AG20443 (cell line): Measurements from ENCODE around the gene CSNK1G1.
"Not testable (repeated sequence)": the region's sequence is repeated elsewhere in the genome, so short reads cannot be mapped to it uniquely, and the experiment has no call there.

Source experiments
- DNase-seq: peaks from one replicate; pipeline ENCODE4 v3.0.0; 2012; ENCODE audit warnings: low spot score, mixed read lengths

The CSNK1G1 gene

GRCh38 chr15:64287953-64288352, 68.0 kb downstream of the CSNK1G1 start:
- DNase-seq, result no peak

DNA sequence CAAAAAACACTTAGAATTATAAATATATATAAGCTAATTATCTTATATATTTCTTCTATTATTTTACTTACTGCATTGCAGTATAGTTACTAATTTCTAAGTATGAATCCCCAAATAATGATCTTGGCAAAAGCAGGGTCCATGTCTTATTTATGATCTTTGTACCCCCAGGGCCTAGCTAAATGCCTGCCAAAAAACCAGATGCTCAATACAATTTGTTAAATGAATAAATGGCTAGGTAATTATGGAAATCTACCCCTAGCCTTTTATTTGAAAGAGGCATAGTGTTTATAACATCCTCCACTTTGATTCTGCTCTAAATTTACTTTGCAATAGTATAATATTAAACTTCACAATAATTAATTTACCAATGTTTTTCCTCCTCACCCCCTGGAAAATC, 69.5 kb downstream of the CSNK1G1 start:
- DNase-seq, result no peak

DNA sequence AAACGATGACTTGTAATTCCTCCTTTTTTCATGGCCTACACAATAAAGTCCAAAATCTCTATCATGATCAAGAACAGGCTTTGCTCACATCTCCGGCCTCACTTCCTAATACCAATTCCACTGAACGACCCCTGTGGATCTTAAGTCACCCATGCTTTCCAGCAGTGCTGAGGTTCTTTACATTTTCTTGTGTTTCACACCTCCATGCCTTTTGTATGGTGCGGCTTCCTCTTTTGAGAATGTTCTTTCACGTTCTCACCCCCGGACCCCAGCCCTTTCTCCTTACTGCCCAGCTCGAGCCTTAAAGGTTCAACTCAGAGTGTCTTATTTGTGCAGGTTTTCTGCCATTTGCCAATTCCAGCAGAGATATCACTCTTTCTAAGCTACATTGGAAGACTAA, 70.1 kb downstream of the CSNK1G1 start:
- no peak for DNase-seq

- no peak for DNase-seq
Measured at GRCh38 chr15:64285150-64285549, 70.8 kb downstream of the CSNK1G1 start.

DNA sequence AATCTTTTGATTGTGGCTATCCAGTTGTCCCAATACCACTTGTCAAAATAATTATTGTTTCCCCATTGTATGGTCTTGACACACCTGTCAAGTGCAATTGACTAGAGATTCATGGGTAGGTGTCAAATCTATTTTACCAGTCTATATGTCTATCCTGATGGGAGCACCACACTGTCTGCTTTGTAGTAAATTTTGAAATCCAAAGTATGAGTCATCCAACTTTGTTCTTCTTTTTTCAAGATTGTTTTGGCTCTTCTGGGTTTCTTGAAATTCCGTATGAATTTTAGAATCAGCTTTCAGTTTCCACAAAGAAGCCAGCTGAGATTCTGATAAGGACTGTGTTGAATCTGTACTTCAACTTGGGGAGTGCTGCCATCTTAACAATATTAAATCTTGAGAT, 71.9 kb downstream of the CSNK1G1 start:
- peak; percentile 31 for DNase-seq

DNA sequence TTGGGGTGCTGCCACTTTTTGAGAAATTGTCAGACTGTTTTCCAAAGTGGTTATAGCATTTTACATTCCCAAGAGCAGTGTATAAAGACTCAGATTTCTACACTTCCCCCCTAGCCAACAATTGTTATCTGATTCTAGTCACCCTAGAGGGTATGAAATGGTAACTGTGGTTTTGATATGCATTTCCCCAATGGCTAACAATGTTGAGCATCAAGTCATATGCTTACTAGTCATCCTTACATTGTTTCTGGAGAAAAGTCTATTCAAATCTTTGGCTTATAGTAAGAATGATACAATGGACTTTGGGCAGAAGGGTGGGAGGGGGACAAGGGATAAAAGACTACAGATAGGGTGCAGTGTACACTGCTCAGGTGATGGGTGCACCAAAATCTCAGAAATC, 73.3 kb downstream of the CSNK1G1 start:
- DNase-seq, result no peak

GRCh38 chr15:64279131-64279530, 76.8 kb downstream of the CSNK1G1 start:
- DNase-seq, result no peak

DNA sequence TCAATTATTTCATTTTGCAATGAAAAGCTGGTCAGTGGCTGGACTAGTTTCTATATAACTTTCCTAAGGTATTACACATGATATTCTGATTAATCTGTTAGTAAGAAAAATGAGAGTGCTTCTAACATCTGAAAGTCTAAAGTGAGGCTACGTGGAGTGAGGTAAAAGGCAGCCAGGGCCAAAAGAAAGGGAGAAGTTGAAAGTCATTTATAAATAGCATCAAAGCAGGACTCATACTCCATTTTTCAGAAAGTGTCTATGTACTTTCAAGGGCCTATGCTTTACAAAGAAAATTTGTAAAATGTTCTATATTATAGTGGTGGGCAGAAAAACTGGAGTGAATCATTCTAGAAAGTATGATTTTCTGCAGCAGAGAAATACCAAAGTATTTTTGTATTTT, 80.0 kb downstream of the CSNK1G1 start:
- no peak for DNase-seq

GRCh38 chr15:64274341-64274950, 81.5 kb downstream of the CSNK1G1 start:
- no peak for DNase-seq

DNA sequence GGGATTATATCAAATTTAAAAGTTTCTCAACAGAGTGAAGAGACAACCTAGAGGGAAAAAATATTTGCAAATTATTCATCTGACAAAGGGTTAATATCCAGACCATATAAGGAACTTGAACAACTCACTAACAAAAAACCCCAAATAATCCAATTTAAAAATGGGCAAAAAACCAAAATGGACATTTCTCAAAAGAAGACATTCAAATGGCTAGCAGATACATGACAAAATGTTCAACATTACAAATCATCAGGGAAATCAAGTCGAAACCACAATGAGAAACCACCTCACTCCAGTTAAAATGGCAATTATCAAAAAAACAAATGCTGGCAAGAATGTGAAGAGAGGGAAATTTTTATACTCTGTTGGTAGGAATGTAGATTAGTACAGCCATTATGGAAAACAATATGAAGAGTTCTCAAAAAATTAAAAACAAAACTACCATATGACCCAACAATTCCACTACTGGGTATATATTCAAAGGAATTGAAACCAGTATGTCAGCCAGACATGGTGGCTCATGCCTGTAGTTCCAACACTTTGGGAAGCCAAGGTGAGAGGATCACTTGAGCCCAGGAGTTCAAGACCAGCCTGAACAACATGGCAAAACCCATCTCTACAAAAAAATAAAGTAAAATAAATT, 88.5 kb downstream of the CSNK1G1 start:
- DNase-seq, result no peak

GRCh38 chr15:64265188-64265587, 90.8 kb downstream of the CSNK1G1 start:
- DNase-seq, result not testable (repeated sequence)

DNA sequence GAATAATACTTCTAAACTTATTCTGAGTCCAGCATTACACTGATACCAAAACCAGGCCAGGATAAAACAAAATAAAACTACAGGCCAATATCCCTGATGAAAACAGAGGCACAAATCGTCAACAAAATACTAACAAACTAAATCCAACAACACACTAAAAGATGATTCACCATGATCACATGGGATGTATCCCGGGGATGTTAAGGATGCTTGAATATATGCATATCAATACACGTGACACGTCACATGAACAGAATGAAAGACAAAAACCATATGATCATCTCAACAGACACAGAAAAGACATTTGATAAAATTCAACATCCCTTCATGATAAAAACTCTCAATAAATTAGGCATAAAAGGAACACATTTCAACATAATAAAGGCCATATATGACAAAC, 91.5 kb downstream of the CSNK1G1 start:
- no peak for DNase-seq

GRCh38 chr15:64263567-64263966, 92.4 kb downstream of the CSNK1G1 start:
- DNase-seq, result no peak

DNA sequence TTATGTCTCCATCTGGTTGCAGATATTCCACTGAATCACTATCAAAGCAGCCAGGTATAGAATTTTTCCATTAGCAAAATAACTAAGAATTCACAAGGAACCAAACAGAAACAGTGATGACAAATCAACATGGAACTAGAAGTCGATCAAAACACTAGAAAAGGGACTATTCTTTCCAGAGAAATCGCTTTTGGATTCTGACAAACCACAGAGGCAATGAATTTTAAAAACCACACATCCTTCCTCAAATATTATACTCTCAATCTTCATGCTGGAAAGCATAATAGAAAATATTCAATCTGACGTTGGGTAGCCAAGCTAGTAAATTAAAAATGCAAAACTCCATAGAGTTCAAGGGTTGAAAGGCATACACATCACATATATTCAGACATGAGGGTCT, 99.9 kb downstream of the CSNK1G1 start:
- no peak for DNase-seq

DNA sequence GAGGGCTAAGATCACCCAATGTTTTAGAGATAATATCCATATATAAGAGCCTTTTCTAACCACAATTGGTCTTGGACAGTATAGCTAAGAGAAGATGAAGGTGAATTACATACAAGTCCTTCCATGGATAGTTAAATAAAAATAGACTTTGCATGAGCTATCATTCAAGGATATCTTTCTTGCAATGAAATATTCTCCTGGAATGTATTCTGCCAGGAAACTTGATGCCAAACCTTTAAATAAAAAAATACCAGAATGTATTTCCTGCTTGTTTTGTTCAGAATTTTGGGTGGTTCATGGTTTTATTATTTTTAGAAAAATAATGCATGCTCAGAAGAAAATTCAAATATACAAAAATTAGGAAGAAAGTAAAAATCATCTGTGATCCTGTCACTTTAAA, 104.3 kb downstream of the CSNK1G1 start:
- DNase-seq, result no peak

GRCh38 chr15:64251121-64251520, 104.9 kb downstream of the CSNK1G1 start:
- no peak for DNase-seq

DNA sequence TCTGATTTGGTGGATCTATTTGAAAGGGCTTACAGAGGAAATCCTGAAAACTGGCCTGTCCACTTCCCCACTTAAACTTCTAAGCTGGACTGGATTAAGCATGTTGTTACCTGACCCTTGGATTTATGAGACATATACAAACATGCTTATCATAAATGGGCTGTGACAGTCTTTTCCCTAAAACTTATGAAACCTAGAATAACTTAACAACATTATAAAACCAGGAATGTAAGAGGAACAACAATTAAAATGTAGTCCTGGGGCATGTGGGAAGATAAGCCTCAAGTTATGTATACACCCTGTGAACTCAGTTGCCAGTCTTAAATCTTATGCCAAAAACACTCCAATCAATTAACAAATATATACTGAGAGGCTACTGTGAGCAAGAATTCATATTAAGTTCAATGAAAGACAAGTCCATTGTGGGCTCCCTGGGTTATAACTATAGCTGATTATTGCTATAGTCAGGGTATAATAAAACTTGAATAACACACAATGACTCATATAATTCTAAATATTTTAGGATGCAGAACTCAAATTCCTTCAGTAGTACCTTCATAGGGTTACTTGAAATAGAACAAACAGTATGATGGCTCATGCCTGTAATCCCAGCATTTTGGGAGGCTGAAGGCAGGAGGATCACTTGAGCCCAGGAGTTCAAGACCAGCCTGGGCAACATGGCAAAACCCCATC, 105.9 kb downstream of the CSNK1G1 start:
- no peak for DNase-seq

- no peak for DNase-seq
Measured at GRCh38 chr15:64249406-64249805, 106.6 kb downstream of the CSNK1G1 start.

GRCh38 chr15:64247906-64248541, 107.9 kb downstream of the CSNK1G1 start:
- DNase-seq, result peak; percentile 83

DNA sequence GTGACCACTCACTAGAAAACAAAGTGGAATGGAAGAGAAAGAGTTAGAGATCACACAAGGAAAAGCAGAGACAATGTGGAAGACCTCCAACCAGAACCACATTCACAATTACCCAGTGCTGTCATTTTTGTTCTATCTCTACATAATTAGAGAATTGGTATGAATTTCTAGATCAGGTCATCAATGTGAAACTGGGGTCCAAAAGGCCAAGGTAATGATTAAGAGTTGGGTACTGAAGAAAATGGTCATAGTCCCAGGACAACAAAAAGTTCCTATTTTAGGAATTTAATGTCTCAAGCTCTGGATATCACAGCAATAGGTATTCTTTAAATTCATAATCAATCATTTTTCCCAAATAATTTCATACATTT, 108.5 kb downstream of the CSNK1G1 start:
- DNase-seq, result no peak

- peak; percentile 65 for DNase-seq
Measured at GRCh38 chr15:64246364-64247189, 109.4 kb downstream of the CSNK1G1 start.

- DNase-seq, result no peak
Measured at GRCh38 chr15:64245405-64245804, 110.6 kb downstream of the CSNK1G1 start.
